HuH-7 (cell line): ENCODE measurements around the gene TRIM22.
"Not testable (repeated sequence)": the region's sequence is repeated elsewhere in the genome, so short reads cannot be mapped to it uniquely, and the experiment has no call there.

ENCODE experiments used
- DNase-seq: peaks from one replicate; pipeline ENCODE4 v3.0.0; 2011; ENCODE audit warnings: low spot score

Gene TRIM22

GRCh38 chr11:5689551-5689983, at the start of gene TRIM22:
Gene TRIM22, plus strand, starts transcription at chr11:5689790. Its CDS starts 6,443 bp downstream, at chr11:5696233.
- no peak for DNase-seq

DNA sequence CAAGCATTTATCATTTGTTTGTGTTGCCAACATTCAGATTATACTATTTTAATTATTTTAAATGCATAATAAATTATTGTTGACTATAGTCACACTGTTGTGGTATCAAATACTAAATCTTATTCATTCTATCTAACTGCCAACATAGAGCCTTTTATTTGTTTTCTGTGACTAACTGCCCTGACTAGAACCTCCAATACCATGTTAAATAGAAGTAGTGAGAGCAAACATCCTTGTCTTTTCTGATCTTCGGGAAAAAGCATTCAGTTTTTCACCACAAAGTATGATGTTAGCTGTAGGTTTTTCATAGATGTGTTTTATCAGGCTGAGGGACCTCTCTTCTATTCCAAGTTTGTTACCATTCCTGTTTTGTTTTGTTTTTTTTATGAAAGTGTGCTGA, 49.6 kb upstream of the TRIM22 start:
- DNase-seq = no peak

GRCh38 chr11:5643585-5643984, 46.0 kb upstream of the TRIM22 start:
- DNase-seq = no peak

DNA sequence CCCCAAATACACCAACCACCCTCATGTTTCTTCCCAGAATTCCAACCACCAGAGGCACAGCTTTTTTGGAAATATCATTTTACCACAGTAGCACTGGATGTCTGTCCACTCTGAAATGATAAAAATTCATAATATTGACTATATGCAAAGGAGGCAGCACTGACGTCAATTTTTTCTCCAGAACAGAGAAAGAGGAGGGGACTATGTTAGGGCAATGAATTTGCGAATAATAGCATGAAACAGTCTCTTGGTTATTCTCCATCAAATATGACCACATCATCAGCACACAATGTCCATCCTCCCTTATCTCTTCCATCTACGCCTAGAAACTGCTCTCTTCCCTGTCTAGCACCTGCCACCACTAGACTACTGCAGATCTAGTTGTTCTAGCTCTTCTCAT, 43.5 kb upstream of the TRIM22 start:
- no peak for DNase-seq

- DNase-seq = no peak
Observed at GRCh38 chr11:5655474-5655873, 34.1 kb upstream of the TRIM22 start.

GRCh38 chr11:5656956-5657355, 32.6 kb upstream of the TRIM22 start:
- DNase-seq = not testable (repeated sequence)

DNA sequence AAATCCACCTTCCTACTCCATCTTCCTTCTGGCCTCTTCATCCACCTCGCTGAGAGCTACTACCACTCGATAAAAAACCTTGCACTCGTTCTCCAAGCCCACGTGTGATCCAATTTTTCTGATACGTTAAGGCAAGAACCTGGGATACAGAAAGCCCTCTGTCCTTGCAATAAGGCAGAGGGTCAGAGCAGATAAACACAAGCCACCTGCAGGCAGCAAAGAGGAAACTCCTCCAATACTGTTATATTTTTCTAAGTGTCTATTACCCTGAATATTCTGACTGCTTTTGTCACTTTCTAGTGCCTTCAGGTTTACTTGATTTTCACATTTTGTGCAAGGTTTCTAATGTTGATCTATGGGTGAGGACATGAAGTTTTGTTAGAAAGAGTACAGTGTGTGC, 31.3 kb upstream of the TRIM22 start:
- no peak for DNase-seq

DNA sequence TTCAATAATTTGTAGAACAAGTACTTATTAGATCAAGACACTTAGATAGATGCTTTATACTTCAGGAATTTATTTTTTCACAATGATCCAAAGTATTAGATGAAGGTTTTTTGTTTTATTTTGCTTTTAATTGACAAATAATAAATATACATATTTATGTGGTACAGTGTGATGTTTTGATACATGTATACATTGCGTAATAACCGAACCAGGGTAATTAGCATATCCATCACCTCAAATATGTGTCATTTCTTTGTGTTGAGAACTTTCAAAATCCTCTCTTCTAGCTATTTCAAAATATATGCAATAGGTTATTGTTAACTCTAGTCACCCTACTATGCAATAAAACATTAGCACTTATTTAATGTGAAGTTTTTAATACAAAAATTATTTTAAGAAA, 26.1 kb upstream of the TRIM22 start:
- DNase-seq = no peak

- DNase-seq = no peak
Observed at GRCh38 chr11:5665051-5665570, 24.5 kb upstream of the TRIM22 start.

GRCh38 chr11:5665746-5666401, 23.7 kb upstream of the TRIM22 start:
- no peak for DNase-seq

- no peak for DNase-seq
Observed at GRCh38 chr11:5666402-5666793, 23.2 kb upstream of the TRIM22 start.

DNA sequence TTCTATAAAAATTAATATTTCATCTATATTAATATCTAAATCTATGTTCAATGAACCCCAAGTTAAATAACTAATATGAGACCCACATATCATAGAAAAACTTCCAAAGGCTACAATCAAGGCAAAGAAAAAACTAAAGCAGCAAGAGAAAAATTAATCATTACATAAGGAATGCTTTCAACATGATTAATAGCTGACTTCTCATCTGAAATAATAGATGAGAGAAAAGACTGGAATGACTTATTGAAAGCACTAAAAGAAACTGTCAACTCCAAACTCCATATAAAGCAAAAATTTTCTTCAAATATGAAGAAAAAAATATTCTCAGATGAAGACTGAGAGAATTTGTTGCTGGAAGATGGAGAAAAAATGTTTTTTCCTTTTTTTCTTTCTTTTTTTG, 17.8 kb upstream of the TRIM22 start:
- DNase-seq = no peak

DNA sequence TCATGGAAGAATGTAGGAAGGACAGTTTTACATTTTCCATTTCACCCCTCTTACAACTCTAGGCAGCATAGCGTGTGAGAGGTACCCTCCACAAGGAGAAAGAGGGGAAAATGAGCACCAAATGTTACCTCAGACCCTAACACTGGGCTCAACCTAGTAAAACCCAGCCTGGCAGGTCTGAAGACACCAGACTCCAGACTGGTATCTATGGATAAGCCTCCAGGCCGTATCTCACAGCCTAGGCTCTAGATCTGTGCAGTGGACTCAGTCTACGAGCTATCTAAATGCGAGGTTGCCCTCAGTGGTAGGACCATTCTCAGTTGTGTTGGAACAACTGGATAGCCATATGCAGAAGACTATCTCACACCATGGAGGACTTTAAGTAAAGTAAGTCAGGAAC, 15.2 kb upstream of the TRIM22 start:
- DNase-seq = no peak

GRCh38 chr11:5679811-5680210, 9.8 kb upstream of the TRIM22 start:
- DNase-seq = no peak

- not testable (repeated sequence) for DNase-seq
Observed at GRCh38 chr11:5682890-5683441, 6.6 kb upstream of the TRIM22 start.

GRCh38 chr11:5683620-5684019, 6.0 kb upstream of the TRIM22 start:
- DNase-seq = not testable (repeated sequence)

GRCh38 chr11:5684036-5684645, 5.4 kb upstream of the TRIM22 start:
- no peak for DNase-seq

DNA sequence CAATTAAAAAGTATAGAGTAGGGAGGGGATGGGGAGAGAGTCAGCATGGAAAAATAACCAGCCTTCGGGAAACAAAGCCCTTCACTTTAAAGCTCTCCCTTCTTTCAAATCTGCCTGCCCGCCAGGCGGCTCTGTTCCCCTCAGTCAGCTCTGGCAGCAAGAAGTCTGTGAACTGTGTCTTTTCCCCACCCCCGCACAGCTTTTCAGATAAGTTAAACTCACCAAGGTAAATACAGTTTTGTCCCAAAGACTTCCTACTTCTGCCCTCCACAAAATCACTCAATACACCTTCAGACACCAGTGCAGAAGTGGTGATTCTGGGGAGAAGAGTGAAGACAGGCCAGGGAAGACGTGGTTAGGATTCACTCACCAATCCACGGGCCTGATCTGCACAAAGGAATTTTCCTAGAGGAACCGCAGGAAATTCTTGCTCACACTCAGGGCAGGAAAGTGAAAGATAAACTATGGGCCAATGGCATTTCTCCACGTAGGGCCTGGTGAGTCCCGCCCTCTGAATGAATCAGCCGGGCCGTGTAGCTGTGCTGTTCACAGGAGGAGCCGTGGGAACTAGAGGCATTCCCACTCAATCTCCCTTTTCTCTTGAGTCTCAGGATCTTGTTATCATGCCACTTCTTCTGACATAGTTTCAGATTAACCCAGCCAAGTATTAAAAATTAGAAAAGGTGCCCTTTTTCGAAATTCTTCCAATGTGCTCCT, 4.8 kb upstream of the TRIM22 start, which contains the start of gene TRIM5:
Gene TRIM5 (minus strand): TSS at position 429 of the 717 bp plus-strand sequence. CDS start 4,897 bp downstream, outside the sequence.
- peak; percentile 92 for DNase-seq

DNA sequence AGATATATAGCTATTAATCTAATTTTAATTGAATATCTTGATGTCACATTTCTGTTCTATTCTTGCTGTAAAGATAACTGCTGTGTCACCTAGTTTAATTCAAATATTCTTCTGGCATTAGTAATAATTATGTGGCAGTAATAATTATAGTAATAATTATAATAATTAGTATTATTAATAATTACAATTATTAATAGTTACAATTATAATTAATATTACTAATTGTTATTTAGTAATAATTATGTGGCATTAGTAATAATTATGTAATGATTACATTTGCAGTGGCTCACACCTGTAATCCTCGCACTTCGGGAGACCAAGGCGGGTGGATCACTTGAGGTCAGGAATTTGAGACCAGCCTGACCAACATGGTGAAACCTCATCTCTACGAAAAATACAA, 3.2 kb upstream of the TRIM22 start:
- no peak for DNase-seq

DNA sequence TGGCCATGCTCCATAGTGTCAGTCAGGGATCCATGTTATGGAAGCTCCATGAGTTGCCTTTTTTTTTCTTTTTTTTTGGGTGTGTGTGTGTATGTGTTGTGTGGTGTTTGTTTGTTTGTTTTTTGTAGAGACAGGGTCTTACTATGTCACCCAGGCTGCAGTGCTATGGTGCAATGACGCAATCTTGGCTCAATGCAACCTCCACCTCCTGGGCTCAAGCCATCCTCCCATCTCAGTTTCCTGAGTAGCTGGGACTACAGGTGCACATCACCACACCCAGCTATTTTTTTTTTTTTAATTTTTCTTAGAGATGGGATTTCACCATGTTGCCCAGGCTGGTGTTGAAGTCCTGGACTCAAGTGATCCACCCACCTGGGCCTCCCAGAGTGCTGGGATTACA, 1.1 kb upstream of the TRIM22 start:
- DNase-seq = no peak

DNA sequence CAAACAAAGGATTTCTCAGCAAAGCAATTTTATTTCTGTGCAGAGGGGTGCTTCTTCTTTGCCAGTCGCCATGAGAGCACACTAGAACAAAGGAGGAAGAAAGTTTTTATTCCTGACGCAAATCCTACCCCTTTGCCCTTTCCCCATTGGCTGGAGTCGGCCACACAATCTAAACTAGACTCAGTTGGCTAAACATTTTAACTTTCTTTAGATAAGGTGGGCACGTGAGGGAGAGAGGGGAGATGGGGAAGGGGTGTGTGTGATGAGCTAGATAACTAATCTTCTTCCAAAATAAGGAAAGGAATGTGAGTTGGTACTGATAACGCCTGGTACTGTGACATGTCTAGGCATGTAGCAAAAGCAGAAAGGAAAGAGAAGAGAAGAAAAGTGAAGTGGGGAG, 626 bp downstream of the TRIM22 start:
- no peak for DNase-seq

DNA sequence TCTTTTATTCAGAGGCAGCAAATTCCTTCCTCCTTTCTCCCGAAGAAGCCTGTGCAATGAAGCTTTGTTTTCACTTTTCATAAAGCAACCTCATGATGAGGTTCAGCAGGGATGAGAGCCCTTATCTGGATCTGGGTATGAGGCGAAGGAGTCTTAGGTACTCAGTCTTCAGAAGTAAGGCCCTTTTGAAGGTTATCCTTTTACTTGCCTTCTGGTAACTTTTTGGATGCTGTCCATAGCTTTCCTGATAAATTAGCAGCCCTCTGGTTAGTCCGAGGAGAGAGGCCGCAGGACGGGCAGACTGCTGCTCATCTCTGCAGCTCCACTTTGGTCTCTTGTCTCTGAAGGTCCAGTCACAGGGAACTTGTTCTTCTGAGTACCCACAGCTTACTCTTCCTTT, 1.1 kb downstream of the TRIM22 start:
- no peak for DNase-seq
